Activated CD4-positive, CD25-positive, alpha-beta regulatory T cell treated with anti-CD3 and anti-CD28 coated beads, Interleukin-2, amount 50 U/mL, for 16 hours (primary cell): Measurements from ENCODE around the gene TMEM221.

Experiments
- DNase-seq: peaks from one replicate; pipeline ENCODE4 v3.0.0-alpha.2; 2020; ENCODE audit warnings: low read depth, low spot score

The TMEM221 gene

GRCh38 chr19:17441241-17442021, 7.0 kb downstream of the TMEM221 start:
- DNase-seq = no peak

- no peak for DNase-seq
These were observed 11.6 kb downstream of the TMEM221 start for GRCh38 chr19:17436874-17437267.

- no peak for DNase-seq
These were observed 12.2 kb downstream of the TMEM221 start for GRCh38 chr19:17436094-17436873.

- no peak for DNase-seq
These were observed 13.2 kb downstream of the TMEM221 start for GRCh38 chr19:17435218-17435617.

GRCh38 chr19:17431417-17431816, 17.1 kb downstream of the TMEM221 start:
- DNase-seq = no peak

- DNase-seq = no peak
These were observed 18.8 kb downstream of the TMEM221 start for GRCh38 chr19:17429641-17430113.

GRCh38 chr19:17424743-17425365, 23.6 kb downstream of the TMEM221 start:
- DNase-seq = no peak

- no peak for DNase-seq
These were observed 24.8 kb downstream of the TMEM221 start for GRCh38 chr19:17423429-17424208.

GRCh38 chr19:17421942-17422341, 26.5 kb downstream of the TMEM221 start:
- no peak for DNase-seq

- no peak for DNase-seq
These were observed 28.0 kb downstream of the TMEM221 start for GRCh38 chr19:17420475-17420924.

GRCh38 chr19:17419621-17420474, 28.6 kb downstream of the TMEM221 start, which contains the start of gene MVB12A:
TSS of gene MVB12A (plus strand) at chr19:17420047. CDS start at chr19:17420136, 89 bp downstream.
- DNase-seq = peak; percentile 91

- no peak for DNase-seq
These were observed 29.3 kb downstream of the TMEM221 start for GRCh38 chr19:17419154-17419620.

GRCh38 chr19:17418710-17419109, 29.8 kb downstream of the TMEM221 start:
- DNase-seq = no peak

GRCh38 chr19:17415121-17415520, 33.3 kb downstream of the TMEM221 start:
- DNase-seq = no peak

- DNase-seq = no peak
These were observed 34.4 kb downstream of the TMEM221 start for GRCh38 chr19:17414097-17414496.

- DNase-seq = no peak
These were observed 36.7 kb downstream of the TMEM221 start for GRCh38 chr19:17411801-17412200.

- no peak for DNase-seq
These were observed 38.5 kb downstream of the TMEM221 start for GRCh38 chr19:17409990-17410389.

GRCh38 chr19:17406887-17407196, 41.6 kb downstream of the TMEM221 start:
- no peak for DNase-seq

- no peak for DNase-seq
These were observed 42.2 kb downstream of the TMEM221 start for GRCh38 chr19:17406046-17406886.
